Measurements from ENCODE around the gene TMPRSS9. TPM values are rescaled to one million over a fixed set of nuclear protein-coding genes. Genes with fewer than 3 reads are reported as not detected.
"Not testable (repeated sequence)": the region's sequence is repeated elsewhere in the genome, so short reads cannot be mapped to it uniquely, and the experiment has no call there.

The TMPRSS9 gene
- polyA plus RNA-seq, 3 donors from 2014 or later = not detected

GRCh38 chr19:2462635-2463421, 102.8 kb downstream of the TMPRSS9 start:
- no peaks in the 10 kb centered on the region for H3K36me3 Mint-ChIP-seq
- H3K27me3 Mint-ChIP-seq (ENCODE audit: low read depth in 3 of 3) = peaks cover 0 to 5% (median 0%) of the 10 kb centered on the region in 3 donors
- peaks cover 10% of the 10 kb centered on the region in 2 donors for H3K4me1 Mint-ChIP-seq
- no peak for DNase-seq
- H3K9me3 Mint-ChIP-seq = no peaks in the 10 kb centered on the region
- H3K27ac Mint-ChIP-seq = no peak overlapping the region
- H3K4me3 Mint-ChIP-seq = peak overlapping the region in 3 of 5 donors; percentile 32 to 44 (median 34)

- Mint-ChIP-seq H3K27ac (peak overlapping the region in 1 of 6 donors; percentile 12), H3K4me3 (peak overlapping the region in 3 of 5 donors; percentile 32 to 44 (median 34))
- not testable (repeated sequence) for H3K9me3 Mint-ChIP-seq; H3K27me3 Mint-ChIP-seq (ENCODE audit: low read depth in 3 of 3); DNase-seq; H3K36me3 Mint-ChIP-seq; H3K4me1 Mint-ChIP-seq
Measured at GRCh38 chr19:2463694-2464093, 103.6 kb downstream of the TMPRSS9 start.

DNA sequence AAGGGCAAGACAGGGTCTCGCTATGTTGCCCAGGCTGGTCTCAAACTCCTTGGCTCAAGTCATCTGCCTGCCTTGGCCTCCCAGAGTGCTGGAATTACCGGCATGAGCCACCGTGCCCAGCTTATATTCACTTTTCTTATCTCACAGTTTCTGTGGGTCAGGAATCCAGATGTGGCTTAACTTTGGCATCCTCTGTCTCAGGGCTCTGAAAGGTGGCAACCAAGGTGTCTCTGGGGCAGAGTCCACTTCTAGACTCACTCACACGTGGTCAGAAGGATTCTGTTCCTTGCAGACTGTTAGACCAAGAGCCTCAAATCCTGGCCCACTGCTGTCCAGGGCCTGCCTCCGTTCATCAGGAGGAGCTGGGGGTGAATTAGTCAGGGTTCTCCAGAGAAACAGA, 104.3 kb downstream of the TMPRSS9 start:
- Mint-ChIP-seq H3K4me3 (no peak overlapping the region), H3K27me3 (ENCODE audit: low read depth in 3 of 3) (peaks cover 0 to 2% (median 0%) of the 10 kb centered on the region in 3 donors), H3K9me3 (no peaks in the 10 kb centered on the region), H3K4me1 (peaks cover 10% of the 10 kb centered on the region in 2 donors), H3K27ac (no peak overlapping the region), H3K36me3 (no peaks in the 10 kb centered on the region)
- no peak for DNase-seq

DNA sequence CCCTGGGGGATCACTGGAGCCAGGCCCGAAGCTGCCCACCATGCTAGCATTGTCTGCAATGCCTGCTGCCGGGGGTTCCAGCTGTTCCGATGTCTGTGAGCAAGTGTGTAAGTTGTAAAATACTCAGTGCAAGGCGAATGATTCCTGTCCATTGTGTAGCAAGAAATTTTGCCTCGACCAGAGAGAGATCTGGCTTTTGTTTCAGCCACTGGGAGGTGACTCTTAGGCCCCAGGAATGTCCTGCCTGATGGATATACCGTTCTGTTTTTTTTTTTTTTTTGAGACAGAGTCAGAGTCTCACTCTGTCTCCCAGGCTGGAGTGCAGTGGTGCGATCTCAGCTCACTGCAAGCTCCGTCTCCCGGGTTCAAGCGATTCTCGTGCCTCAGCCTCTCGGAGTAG, 108.5 kb downstream of the TMPRSS9 start:
- no peak overlapping the region for H3K27ac Mint-ChIP-seq
- H3K4me3 Mint-ChIP-seq = no peak overlapping the region
- H3K9me3 Mint-ChIP-seq = no peaks in the 10 kb centered on the region

DNA sequence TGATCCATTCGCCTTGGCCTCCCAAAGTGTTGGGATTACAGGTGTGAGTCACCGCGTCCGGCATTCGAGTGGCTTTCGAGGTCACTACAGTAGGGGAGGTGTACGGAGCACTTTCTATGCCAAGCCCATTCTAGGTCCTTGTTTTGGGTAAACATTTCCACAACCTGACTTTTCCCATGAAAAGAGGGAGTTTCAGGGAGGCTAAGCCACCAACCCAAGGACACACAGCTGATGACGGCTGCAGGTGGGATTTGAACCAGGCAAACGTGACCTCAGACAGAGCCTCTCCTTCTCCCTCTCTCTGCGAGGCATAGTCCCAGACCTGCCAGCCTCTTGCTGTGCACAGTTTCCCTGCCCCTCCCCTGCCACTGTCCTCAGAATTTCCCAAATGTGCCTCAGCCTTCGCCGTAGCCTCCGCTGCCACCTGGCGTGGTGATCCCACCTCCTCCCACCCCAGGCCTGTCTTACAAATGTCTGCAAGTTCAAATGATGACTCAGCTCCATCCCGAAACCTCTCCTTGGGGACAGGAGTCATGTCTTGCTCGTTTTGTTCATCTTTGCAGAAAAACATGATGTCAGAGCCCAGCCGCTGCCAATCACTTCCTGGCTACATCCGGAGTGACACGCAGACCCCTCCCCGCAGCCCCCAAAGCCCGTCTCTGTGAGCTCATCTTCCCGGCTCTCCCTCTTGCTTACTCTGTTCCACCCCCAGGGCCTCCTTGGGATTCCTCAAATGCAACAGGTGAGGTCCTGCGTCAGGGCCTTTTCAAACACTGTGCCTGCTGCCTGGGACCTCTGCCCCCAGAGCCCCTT, 109.2 kb downstream of the TMPRSS9 start:
- Mint-ChIP-seq H3K27ac (no peak overlapping the region), H3K4me1 (no peaks in the 10 kb centered on the region), H3K4me3 (no peak overlapping the region), H3K9me3 (no peaks in the 10 kb centered on the region), H3K27me3 (ENCODE audit: low read depth in 3 of 3) (peaks cover 0 to 7% (median 3%) of the 10 kb centered on the region in 3 donors), H3K36me3 (no peaks in the 10 kb centered on the region)
- DNase-seq = no peak

More for the DNA sequence above, 108.5 kb downstream of the TMPRSS9 start:
- no peaks in the 10 kb centered on the region for H3K36me3 Mint-ChIP-seq
- H3K4me1 Mint-ChIP-seq = no peaks in the 10 kb centered on the region
- H3K27me3 Mint-ChIP-seq (ENCODE audit: low read depth in 3 of 3) = peaks cover 0 to 5% (median under 1%) of the 10 kb centered on the region in 3 donors
- DNase-seq = no peak

DNA sequence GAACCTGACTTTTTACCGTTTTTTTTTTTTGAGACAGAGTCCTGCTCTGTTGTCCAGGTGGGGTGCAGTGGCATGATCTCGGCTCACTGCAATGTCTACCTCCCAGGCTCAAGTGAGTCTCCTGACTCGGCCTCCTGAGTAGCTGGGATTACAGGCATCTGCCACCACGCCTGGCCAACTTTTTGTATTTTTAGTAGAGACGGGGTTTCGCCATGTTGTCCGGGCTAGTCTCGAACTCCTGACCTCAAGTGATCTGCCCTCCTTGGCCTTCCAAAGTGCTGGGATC, 109.8 kb downstream of the TMPRSS9 start:
- not testable (repeated sequence) for DNase-seq; H3K27me3 Mint-ChIP-seq (ENCODE audit: low read depth in 3 of 3); H3K4me3 Mint-ChIP-seq; H3K9me3 Mint-ChIP-seq; H3K36me3 Mint-ChIP-seq; H3K27ac Mint-ChIP-seq; H3K4me1 Mint-ChIP-seq

- peak overlapping the region; percentile 31 to 86 (median 76) for H3K27ac Mint-ChIP-seq
- H3K9me3 Mint-ChIP-seq = no peaks in the 10 kb centered on the region
- H3K4me3 Mint-ChIP-seq = peak overlapping the region; percentile 79 to 87 (median 84)
- peak; percentile 85 to 88 (median 86) for DNase-seq
- H3K27me3 Mint-ChIP-seq (ENCODE audit: low read depth in 3 of 3) = peaks cover 18 to 37% (median 32%) of the 10 kb centered on the region in 3 donors
- H3K36me3 Mint-ChIP-seq = peaks cover 0 to 10% (median 0%) of the 10 kb centered on the region in 3 donors
- peaks cover 15 to 28% of the 10 kb centered on the region in 2 donors for H3K4me1 Mint-ChIP-seq
Measured at GRCh38 chr19:2474232-2475017, 114.4 kb downstream of the TMPRSS9 start.

GRCh38 chr19:2475018-2475701, 115.1 kb downstream of the TMPRSS9 start:
- peak overlapping the region; percentile 79 to 87 (median 84) for H3K4me3 Mint-ChIP-seq

More at GRCh38 chr19:2475018-2475701, 115.1 kb downstream of the TMPRSS9 start:
- Mint-ChIP-seq H3K36me3 (peaks cover 0 to 10% (median 0%) of the 10 kb centered on the region in 3 donors), H3K9me3 (no peaks in the 10 kb centered on the region), H3K27ac (peak overlapping the region; percentile 36 to 88 (median 82)), H3K4me1 (peaks cover 15 to 36% of the 10 kb centered on the region in 2 donors), H3K27me3 (ENCODE audit: low read depth in 3 of 3) (peaks cover 18 to 37% (median 30%) of the 10 kb centered on the region in 3 donors)
- DNase-seq = peak in 2 of 3 donors; percentile 42 to 51

Other genes starting within 250 kb of the TMPRSS9 start
- gene AP3D1, start 208.7 kb upstream of the TMPRSS9 start, polyA plus RNA-seq = 10 to 100 TPM; 11.7 to 44.5 (median 17.9) TPM
- 1 to 10 TPM in 1 of 3 donors, under 1 TPM in 2; 0.25 to 1.7 (median 0.31) TPM for gene DOT1L, start 196.3 kb upstream of the TMPRSS9 start, polyA plus RNA-seq
- gene PLEKHJ1, start 123.9 kb upstream of the TMPRSS9 start, polyA plus RNA-seq = 100 to 1,000 TPM; 115 to 148 (median 117) TPM
- 10 to 100 TPM in 2 of 3 donors, 1 to 10 TPM in 1; 6.2 to 40.9 (median 11.1) TPM for gene SF3A2, start 123.4 kb upstream of the TMPRSS9 start, polyA plus RNA-seq
- not detected for gene AMH, start 110.9 kb upstream of the TMPRSS9 start, polyA plus RNA-seq
- under 1 TPM in 1 of 3 donors, not detected in 2; 0.94 TPM for gene JSRP1, start 103.8 kb upstream of the TMPRSS9 start, polyA plus RNA-seq
- gene PEAK3, start 78.1 kb upstream of the TMPRSS9 start, polyA plus RNA-seq = 10 to 100 TPM in 1 of 3 donors, 1 to 10 TPM in 1, under 1 TPM in 1; 0.96 to 10.8 (median 2.5) TPM
- 10 to 100 TPM in 1 of 3 donors, 1 to 10 TPM in 2; 2.7 to 13.2 (median 2.7) TPM for gene LINGO3, start 52.1 kb upstream of the TMPRSS9 start, polyA plus RNA-seq
- 100 to 1,000 TPM; 163 to 285 (median 170) TPM for gene LSM7, start 31.7 kb upstream of the TMPRSS9 start, polyA plus RNA-seq
- 10 to 100 TPM in 2 of 3 donors, 1 to 10 TPM in 1; 6.9 to 16.4 (median 12.5) TPM for gene SPPL2B, start 31.6 kb upstream of the TMPRSS9 start, polyA plus RNA-seq
- gene TIMM13, start 67.3 kb downstream of the TMPRSS9 start, polyA plus RNA-seq = 10 to 100 TPM; 74.3 to 99.6 (median 84.9) TPM
- gene LMNB2, start 96.7 kb downstream of the TMPRSS9 start, polyA plus RNA-seq = 1 to 10 TPM; 4.6 to 8.4 (median 5.0) TPM
- gene GADD45B, start 115.9 kb downstream of the TMPRSS9 start, polyA plus RNA-seq = 100 to 1,000 TPM in 1 of 3 donors, 10 to 100 TPM in 2; 68.0 to 105 (median 72.9) TPM